Transverse colon (tissue), 4 donors: ENCODE data around the gene SPRR2F. TPM values are rescaled to one million over a fixed set of nuclear protein-coding genes. Genes with fewer than 3 reads are reported as not detected.

ENCODE experiments used
- DNase-seq: peaks from one replicate; pipeline ENCODE4 v3.0.0-alpha.2; 2019
- H3K27ac ChIP-seq, 4 donors: fragments of 200-600 bp; sonication (generic); 2 replicates each; pipeline ENCODE4 v1.5.1; 2016 to 2018; ENCODE audit warnings: inconsistent platforms in 4 of 4
- H3K27me3 ChIP-seq: fragments of 200-600 bp; sonication (generic); 2 replicates; pipeline ENCODE4 v1.5.1; 2017; ENCODE audit warnings: inconsistent platforms
- H3K36me3 ChIP-seq, 4 donors: fragments of 200-600 bp; sonication (generic); 2 replicates each; pipeline ENCODE4 v1.5.1; 2017 to 2019; ENCODE audit warnings: inconsistent platforms in 4 of 4
- H3K4me1 ChIP-seq, 4 donors: fragments of 200-600 bp; sonication (generic); 2 replicates each; pipeline ENCODE4 v1.5.1; 2017 to 2020; ENCODE audit warnings: inconsistent platforms in 4 of 4
- H3K4me3 ChIP-seq, 4 donors: fragments of 200-600 bp; sonication (generic); 1 replicate in 1 of 4; 2 replicates in 3 of 4; pipeline versions ENCODE4 v1.5.1 to v1.6.1; 2017 to 2019; ENCODE audit warnings: inconsistent platforms in 4 of 4
- H3K9me3 ChIP-seq, 2 donors: fragments of 200-600 bp; sonication (generic); 2 replicates each; pipeline ENCODE4 v1.5.1; 2017 to 2019; ENCODE audit warnings: inconsistent platforms in 2 of 2
- EP300 ChIP-seq: sonication (generic); formaldehyde crosslinking; IDR thresholded peaks from one replicate; pipeline ENCODE4 v1.6.1; 2017; ENCODE audit warnings: antibody characterized with exemption, low read depth
- POLR2A ChIP-seq: fragments of 450-650 bp; IDR thresholded peaks from one replicate; pipeline ENCODE4 v1.6.1; 2016; ENCODE audit warnings: antibody characterized with exemption, mild to moderate bottlenecking, moderate library complexity
- POLR2AphosphoS5 ChIP-seq, 3 donors: sonication (generic); formaldehyde crosslinking; IDR thresholded peaks; one replicate each; pipeline ENCODE4 v1.6.1; 2016; ENCODE audit warnings: antibody characterized with exemption in 3 of 3
- WGBS, 2 donors: methylation state at CpG; one replicate each; pipeline ENCODE4 v1.1.5; 2018; ENCODE audit warnings: low coverage in 1 of 2; 5-methylcytosine and 5-hydroxymethylcytosine counted together
- in situ Hi-C, 4 donors: fragments of 200-750 bp; cut with MboI; loops; one replicate each; pipeline versions ENCODE4 v1.15.0 to v1.15.1; 2017; ENCODE audit warnings: low sequenced_read_pairs in 3 of 4, low pct_ligation_motif_present in 1 of 4, low pct_unique_long_range_greater_than_20kb in 1 of 4
- intact Hi-C: fragments of 100-400 bp; cut with DNase I; formaldehyde crosslinking; loops from one replicate; pipeline ENCODE4 v1.15.1; 2023; ENCODE audit warnings: low total_unique reads
- total RNA-seq, 4 donors: library from RNA; depleted of rRNA; stranded (reverse); fragments of >200 nt; gene quantifications; one replicate each; pipeline ENCODE4 v1.1.0, GENCODE V29; 2016
- TF ChIP-seq, protein P1 (sequence below), 5 experiments: fragments of 200-600 bp in 3 of 5; fragments of 450-650 bp in 2 of 5; sonication (generic) in 3 of 5; IDR thresholded peaks; 1 replicate in 2 of 5; 2 replicates in 3 of 5; pipeline ENCODE4 v1.5.1; 2016 to 2017; ENCODE audit warnings: antibody characterized with exemption in 5 of 5, inconsistent platforms in 3 of 5, mild to moderate bottlenecking in 2 of 5, moderate library complexity in 1 of 5

The SPRR2F gene, protein sequence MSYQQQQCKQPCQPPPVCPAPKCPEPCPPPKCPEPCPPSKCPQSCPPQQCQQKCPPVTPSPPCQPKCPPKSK
- not detected for total RNA-seq

DNA sequence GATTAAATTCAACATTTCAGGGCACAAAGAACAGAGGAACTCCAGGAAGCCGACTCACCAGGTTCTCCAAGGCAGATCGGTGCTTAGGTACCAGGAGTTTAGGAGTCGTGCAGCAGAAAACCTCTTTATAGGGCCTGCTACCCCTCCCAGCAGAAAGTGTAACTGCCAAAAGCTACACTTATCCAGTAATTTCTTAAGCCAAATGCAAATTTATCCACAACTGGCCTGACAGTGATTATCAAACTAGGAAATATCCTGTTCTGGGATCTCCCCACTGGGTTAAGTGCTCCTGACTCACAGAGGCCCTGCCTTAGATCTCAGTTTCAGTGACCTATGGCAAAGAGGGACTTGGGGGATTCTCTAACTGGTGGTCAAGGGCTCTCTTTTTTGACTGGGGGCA, at the start of gene SPRR2F:
SPRR2F (minus strand) TSS at position 101 of the 400 bp plus-strand sequence. CDS start 783 bp downstream, outside the sequence.
- in situ Hi-C loops: no loop called here
- 88 to 100% methylated on average over 3 of the region's 3 CpGs for WGBS, 2 donors
- DNase-seq: no peak

DNA sequence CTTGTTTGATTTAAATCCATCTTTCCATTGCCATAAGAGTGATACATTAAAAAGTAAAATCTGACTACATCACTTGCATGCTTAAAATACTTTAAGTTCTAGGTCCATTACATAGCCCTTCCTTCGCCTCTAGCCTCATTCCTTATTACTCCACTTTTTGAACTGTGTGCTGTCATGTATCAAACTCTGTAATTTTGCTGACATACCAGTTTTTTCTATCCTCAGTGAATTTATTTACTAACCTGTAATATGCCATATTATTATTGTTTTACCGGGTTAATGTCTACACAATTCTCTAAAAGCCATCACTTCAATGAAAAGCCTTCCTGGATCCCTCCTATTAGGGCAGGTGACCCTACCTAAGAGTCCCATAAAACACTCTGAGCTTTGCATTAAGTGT, 42.2 kb upstream of the SPRR2F start:
- WGBS, 2 donors: 89 to 100% methylated on average over 2 of the region's 2 CpGs
- in situ Hi-C loops (no loop called here), intact Hi-C loops (no loop called here)
- H3K4me3 ChIP-seq: no peak overlapping the region
- DNase-seq: no peak
- no peaks in the 10 kb centered on the region for H3K9me3 ChIP-seq
- no peaks in the 10 kb centered on the region for H3K4me1 ChIP-seq
- no peak overlapping the region for H3K27ac ChIP-seq
- H3K27me3 ChIP-seq: no peaks in the 10 kb centered on the region
- H3K36me3 ChIP-seq: no peaks in the 10 kb centered on the region
- TF ChIP-seq, protein P1, sequence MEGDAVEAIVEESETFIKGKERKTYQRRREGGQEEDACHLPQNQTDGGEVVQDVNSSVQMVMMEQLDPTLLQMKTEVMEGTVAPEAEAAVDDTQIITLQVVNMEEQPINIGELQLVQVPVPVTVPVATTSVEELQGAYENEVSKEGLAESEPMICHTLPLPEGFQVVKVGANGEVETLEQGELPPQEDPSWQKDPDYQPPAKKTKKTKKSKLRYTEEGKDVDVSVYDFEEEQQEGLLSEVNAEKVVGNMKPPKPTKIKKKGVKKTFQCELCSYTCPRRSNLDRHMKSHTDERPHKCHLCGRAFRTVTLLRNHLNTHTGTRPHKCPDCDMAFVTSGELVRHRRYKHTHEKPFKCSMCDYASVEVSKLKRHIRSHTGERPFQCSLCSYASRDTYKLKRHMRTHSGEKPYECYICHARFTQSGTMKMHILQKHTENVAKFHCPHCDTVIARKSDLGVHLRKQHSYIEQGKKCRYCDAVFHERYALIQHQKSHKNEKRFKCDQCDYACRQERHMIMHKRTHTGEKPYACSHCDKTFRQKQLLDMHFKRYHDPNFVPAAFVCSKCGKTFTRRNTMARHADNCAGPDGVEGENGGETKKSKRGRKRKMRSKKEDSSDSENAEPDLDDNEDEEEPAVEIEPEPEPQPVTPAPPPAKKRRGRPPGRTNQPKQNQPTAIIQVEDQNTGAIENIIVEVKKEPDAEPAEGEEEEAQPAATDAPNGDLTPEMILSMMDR (IDR thresholded peaks at IDR 0.05): no peak
- TF ChIP-seq POLR2A: no peak
- no peak for TF ChIP-seq EP300
- no peak for TF ChIP-seq POLR2AphosphoS5 (IDR thresholded peaks at IDR 0.05)

More for the DNA sequence above, at the start of gene SPRR2F:
- TF ChIP-seq EP300 (no peak), POLR2A (no peak), POLR2AphosphoS5 (IDR thresholded peaks at IDR 0.05) (no peak)
- TF ChIP-seq, protein P1 (IDR thresholded peaks at IDR 0.05): no peak
- Histone ChIP-seq H3K27me3 (no peaks in the 10 kb centered on the region), H3K4me3 (no peak within 1 kb of the TSS), H3K9me3 (no peaks in the 10 kb centered on the region), H3K4me1 (no peaks in the 10 kb centered on the region), H3K27ac (no peak within 1 kb of the TSS), H3K36me3 (no peaks in the 10 kb centered on the region)
- intact Hi-C loops: no loop called here

DNA sequence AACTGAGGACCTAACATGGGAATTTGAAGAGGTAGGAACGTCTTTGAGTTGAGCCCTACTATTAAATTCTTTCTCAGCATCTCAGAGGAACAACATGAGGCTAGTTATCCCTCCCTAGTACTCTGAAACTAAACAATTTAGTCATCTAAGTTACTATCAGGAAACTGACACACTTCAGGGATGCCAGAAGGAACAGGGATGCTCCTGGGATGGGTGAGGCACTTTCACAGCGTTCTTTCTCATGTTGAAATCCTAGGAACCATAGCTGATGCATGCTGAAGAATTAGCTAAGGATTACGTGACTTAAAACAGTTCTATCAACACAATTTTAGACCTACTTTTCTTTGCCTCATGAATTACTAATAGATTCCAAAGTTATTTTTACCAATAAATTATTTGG, 39.2 kb upstream of the SPRR2F start:
- intact Hi-C loops: no loop called here
- TF ChIP-seq POLR2A (no peak), POLR2AphosphoS5 (IDR thresholded peaks at IDR 0.05) (no peak), EP300 (no peak)
- TF ChIP-seq, protein P1 (IDR thresholded peaks at IDR 0.05): no peak

DNA sequence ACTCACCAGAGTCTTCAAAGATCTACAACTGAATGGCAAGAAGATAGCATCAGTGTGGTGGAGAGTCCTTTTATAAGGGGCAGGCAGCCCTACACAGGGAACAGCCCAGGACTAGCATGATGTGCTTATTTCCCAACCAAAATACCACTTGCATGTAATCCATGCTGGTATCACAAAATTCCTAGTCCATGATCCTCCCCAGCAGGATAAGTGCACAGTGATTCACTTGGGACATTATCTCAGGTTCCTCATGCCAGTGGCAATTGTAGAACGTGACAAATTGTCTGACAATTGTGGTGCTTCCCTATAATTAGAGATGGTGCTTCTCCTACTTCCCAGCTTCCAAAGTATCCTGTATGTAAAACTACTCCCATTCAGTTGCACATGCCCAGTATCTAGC, 37.5 kb upstream of the SPRR2F start, which contains the start of gene SPRR2G:
SPRR2G (minus strand) TSS at position 45 of the 400 bp plus-strand sequence. CDS start 780 bp downstream, outside the sequence.
- no peaks in the 10 kb centered on the region for H3K9me3 ChIP-seq
- no peak within 1 kb of the TSS for H3K4me3 ChIP-seq
- H3K27ac ChIP-seq: no peak within 1 kb of the TSS
- H3K27me3 ChIP-seq: no peaks in the 10 kb centered on the region
- no peaks in the 10 kb centered on the region for H3K4me1 ChIP-seq
- in situ Hi-C loops: no loop called here
- 50 to 75% methylated on average over 1 of the region's 1 CpG for WGBS, 2 donors
- no peak for TF ChIP-seq POLR2A
- no peak for TF ChIP-seq EP300
- TF ChIP-seq POLR2AphosphoS5 (IDR thresholded peaks at IDR 0.05): no peak
- TF ChIP-seq, protein P1 (IDR thresholded peaks at IDR 0.05): no peak
- intact Hi-C loops: no loop called here
- H3K36me3 ChIP-seq: no peaks in the 10 kb centered on the region
- DNase-seq: no peak

More for the DNA sequence above, 39.2 kb upstream of the SPRR2F start:
- H3K9me3 ChIP-seq: no peaks in the 10 kb centered on the region
- 45 to 63% methylated on average over 3 of the region's 3 CpGs for WGBS, 2 donors
- no peaks in the 10 kb centered on the region for H3K4me1 ChIP-seq
- in situ Hi-C loops: no loop called here
- H3K4me3 ChIP-seq: no peak overlapping the region
- no peaks in the 10 kb centered on the region for H3K27me3 ChIP-seq
- no peak overlapping the region for H3K27ac ChIP-seq
- no peaks in the 10 kb centered on the region for H3K36me3 ChIP-seq
- no peak for DNase-seq
